RPMI8226 (cell line): Measurements from ENCODE around the gene DTYMK.
"Not testable (repeated sequence)": the region's sequence is repeated elsewhere in the genome, so short reads cannot be mapped to it uniquely, and the experiment has no call there.

Experiments
- DNase-seq: peaks from one replicate; pipeline ENCODE4 v3.0.0-alpha.2; 2015

DTYMK gene

DNA sequence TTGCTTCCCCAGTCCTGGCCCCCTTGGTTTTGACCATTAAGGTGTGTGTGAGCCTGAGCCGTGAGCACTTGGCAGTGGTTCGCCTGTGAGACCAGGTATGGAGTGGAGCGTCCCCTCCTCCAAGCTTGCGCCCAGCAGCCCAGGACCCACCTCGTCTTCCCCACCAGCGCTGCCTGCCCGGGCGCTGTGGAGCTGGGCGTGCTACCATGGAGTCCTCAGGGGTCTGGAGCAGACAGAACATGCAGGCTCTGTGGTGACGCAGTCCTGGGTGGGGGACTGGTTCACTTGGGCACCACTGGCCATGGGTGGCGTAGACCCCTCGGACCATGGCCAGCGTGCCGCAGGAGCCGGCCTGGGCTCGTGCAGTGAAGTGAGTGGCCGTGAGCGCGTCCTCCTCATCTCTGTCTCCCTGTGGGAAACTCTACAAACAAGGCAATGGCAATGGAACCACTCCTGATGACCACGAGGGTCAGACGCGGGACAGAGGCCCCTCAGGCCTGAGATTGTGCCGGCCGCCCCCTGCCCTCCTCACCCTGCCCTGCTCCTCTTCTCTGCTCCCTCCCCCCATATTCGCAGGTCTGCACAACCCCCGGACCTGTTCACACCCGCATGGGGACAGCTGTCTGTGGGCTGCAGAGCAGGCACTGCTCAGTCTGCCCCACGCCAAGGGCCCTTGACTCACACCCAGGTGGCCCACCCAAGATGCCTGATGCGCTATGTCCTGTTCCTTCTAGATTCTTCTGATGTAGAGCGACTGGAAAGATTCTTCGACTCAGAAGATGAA is 15.0 kb downstream of the DTYMK start:
- DNase-seq = no peak

DNA sequence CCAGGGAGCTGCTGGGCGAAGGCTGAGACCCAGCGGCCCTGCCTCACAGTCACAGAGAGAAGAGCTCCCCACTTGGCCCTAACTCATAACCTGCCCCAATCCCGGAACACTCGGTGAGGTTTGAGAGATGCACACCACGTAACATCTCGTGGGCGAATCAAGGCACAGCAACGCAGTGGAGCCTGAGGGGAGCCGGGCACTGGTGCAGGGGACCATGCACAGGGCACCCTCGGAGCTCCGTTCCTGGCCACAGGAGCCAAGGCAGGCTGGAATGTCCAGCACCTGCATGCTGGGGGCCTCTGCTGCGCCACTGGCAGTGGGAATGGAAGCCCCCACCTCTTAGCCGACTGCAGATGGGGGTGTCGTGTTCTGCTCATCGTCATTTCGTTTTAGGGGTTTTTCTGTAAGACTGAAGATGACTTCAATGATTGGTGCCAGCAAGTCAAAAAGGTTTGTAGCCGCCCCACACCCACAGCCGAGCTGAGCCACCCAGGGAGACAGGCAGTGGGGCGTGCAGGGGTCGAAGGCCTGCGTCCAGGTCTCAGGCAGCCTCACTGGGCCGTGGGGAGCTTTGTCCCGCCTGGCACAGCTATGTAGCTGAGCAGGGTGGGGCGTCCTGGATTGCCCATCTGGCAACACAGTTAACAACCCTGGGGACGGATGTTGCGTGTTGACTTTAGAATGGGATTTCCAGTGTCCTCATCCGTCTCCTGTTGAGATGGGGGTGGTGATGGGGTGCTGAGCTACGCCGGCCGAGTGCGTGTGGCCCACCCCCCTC is 16.1 kb downstream of the DTYMK start:
- no peak for DNase-seq

DNA sequence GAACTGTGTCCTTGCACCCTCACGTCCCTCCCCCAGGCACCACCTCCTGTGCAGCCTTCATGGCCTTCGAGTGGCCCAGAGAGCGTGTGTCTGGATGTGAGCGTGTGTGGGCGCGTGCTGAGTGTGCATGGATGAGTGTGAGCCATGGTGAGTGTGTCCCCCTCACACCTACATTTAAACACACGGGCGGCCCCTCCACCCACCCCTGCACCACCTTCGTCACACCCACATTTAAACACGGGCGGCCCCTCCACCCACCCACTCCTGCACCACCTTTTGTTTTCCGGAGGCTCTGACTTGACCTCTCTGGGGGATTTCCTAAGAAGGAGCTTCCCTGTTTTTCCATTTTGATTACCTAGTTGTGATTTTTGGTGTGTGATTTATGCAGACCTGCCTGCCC is 17.8 kb downstream of the DTYMK start:
- DNase-seq = no peak

DNA sequence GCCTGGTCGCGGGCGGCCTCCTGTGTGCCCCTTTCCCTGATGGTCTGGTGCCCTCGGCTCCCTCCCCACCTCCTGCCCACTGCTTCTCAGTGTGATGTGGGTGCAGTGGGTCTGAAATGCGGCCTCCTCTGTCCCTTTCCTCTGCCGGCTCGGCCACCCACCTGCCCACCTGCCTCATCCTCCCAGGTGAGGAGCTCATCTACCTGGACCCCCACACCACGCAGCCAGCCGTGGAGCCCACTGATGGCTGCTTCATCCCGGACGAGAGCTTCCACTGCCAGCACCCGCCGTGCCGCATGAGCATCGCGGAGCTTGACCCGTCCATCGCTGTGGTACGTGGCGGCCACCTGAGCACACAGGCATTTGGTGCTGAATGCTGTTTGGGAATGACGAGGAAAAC is 18.3 kb downstream of the DTYMK start:
- no peak for DNase-seq

DNA sequence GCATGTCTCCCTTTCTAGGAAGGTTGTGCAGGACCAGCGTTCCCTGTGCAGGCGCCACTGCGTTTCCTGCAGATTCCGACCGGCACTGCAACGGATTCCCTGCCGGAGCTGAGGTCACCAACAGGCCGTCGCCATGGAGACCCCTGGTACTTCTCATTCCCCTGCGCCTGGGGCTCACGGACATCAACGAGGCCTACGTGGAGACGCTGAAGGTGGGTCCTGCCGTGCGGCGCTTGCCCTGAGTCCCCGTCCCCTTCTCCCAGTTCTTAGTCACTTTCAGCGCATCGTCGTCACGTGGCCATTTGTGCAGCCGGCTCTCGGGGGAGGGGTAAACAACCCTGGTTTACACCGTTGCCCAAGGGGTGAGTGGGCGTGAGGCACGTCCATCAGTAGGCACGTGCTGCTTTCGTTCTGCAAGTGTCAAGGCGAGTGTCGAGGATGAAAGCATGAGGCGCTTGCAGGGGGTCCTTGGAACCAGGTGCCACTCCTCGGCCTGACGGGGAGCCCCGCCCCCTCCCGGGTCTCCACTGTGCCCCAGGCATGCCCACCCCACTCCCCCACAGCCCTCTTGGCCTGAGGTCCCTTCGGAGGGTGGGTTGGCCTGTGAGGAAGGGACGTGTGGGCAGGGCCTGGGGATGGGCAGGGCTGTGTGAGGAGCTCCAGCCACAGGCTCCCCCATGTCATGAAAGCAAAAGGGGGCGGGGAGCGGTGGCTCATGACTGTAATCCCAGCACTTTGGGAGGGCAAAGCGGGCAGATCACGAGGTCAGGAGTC is 19.8 kb downstream of the DTYMK start:
- no peak for DNase-seq

DNA sequence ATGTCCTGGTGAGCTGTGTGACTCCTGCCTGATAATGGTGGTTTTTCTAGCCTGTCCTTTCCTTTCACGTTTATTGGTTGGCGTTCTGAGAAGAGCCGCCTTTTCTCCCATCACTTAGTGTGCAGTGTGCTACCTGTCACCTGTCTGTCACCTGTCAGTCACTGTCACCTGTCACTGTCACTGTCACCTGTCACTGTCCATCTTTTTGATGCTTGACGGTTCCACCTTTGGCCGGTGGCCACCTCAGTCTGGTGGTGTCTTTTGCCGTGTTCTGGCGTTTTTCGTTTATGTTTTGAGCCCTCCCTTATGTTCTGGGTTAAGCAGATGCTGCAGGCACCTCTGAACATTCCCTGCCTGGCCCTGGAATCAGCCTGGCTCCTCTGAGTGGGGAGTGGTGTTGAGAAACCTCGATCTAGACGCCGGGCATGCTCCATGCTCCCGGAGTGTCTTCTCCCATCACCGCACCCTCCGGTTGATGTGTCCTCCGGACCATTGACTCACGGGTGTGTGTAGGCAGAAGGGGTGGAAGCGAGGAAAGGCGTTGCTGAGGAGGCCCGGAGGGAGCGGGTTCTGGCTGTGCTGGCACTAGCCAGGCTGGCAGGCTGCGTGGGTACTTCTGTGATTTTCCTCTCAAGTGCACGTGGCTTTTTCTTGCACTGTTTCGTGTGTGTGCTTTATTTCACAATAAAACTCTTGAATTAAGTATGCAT is 20.7 kb downstream of the DTYMK start:
- DNase-seq = no peak

DNA sequence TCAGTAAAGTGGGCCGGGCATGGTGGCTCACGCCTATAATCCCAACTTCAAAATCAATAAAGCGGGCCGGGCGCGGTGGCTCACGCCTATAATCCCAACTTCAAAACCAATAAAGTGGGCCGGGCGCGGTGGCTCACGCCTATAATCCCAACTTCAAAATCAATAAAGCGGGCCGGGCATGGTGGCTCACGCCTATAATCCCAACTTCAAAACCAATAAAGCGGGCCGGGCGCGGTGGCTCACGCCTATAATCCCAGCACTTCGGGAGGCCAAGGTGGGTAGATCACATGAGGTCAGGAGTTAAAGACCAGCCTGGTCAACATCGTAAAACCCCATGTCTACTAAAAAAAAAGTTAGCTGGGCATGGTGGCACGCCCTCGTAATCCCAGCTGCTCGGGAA is 23.9 kb downstream of the DTYMK start:
- not testable (repeated sequence) for DNase-seq

DNA sequence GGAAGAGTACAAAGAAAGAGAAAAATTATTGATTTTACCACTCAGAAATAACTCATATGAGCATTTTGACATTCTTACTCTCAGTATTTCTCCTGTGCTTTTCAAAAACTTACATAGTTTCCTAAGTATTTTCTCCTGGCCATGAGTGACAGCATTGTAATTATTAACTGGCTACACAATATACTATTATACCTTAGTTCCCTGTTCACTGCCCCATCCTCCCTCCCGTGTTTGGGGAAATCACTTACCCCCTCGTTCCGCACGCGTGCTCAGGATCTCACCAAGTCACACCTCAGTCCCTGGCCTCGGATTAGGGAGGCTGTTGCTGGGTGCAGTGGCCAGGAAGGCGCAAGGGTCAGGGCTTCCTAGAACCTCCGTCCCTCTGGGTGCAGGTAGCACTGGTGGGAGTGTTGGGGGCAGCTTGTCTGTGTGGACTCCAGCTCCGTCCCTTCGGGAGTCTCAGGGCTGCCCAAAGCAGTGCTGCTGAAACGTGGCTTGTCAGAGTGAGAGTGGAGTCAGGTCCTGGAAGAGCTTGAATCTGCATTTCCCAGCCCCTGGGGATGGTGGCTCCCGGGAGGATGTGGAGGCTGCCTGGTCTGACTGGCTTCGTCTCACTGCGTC is 25.9 kb downstream of the DTYMK start:
- DNase-seq = no peak

DNA sequence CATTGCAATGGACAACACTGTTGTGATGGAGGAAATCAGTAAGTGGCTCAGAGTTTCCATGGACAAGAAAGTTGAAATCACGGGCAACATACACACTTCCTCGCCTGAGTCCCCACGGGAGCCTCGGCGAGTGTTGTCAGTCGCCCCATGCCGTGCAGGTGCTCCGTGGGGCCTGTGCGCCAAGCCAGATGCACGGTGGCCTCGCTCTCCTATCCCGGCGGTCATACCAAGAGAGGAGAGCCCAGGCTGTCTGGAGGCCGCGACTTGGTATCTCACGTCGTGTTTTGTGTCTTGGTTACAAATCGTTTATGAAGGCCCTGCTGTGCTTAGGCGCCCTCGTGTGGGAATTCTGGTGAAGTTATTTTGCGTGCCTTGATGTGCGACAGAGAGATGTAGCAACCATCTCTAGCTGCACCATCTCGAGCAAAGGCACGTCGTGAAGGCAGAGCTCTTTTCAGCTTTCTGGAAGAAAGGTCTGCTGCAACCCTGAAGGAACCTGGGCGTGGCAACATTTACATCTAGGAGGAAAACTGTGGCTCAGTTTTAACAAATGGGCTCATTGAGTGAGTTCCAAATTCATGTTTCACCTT is 27.4 kb downstream of the DTYMK start:
- DNase-seq = no peak

DNA sequence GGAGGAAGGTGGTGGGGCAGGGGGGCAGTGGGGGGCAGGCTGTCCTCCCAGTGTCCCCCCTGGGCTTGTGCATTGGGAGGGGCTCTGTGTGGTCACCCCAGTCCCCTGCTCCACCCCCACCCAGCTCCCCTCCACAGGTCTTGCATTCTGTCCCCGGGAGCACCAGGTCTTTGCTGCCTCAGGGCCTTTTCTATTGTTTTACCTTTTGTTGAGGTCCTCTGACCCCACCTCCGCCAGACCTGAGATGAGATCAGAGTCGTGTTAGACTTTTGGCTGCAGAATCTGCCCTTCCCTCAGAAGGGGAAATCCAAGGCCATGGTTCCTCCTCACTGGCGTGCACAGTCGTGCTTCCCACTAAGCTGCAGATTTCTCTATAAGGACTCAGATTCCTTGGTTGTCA is 28.3 kb downstream of the DTYMK start:
- no peak for DNase-seq

DNA sequence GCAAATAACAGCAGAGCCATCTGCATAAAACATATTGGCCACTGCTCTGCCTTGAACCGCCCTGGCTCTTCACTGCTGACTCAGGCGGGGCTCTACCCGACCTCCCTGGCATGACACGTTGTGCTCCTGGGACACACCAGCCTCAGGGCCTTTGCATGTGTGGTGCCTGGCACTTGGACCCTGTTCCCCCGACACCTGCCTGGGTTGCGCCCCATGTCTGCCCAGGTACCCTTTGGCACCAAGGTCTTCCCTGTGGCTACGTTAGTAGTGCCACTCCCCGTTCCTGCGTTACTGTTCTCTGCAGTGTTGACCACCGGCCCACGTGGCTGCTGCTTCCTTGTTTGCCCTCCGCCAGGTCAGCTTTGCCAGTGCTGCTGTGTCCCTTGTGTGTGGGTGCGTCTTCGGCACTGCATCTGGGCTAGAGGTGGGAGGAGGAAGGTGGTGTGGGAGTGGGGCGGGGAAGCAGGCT is 28.8 kb downstream of the DTYMK start:
- no peak for DNase-seq

DNA sequence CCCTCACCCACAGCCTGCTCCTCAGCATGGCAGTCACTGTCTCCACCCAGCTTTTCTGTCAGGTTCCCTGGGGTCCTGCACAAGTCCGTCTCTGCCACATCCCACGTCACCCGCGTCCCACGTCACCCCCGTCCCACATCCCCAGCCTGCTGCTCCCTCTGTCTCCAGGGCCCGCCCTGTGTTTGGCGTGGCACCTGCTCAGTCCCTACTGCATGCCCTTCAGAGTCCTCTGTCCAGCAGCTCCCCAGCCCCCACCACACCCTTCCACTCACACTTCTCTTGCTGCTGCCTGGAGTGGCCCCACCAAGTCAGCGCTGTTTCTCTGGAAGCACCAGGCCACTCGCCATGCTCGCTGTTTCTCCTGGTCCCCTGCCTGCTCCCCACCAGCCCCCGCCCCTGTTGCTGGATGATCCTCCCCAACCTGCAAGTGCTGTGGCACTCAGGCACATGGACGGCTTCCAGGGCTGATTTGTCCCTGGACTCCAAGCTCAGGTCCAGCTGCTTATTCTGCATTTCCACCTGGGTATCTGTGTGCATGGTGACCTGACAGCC is 30.3 kb downstream of the DTYMK start:
- no peak for DNase-seq

DNA sequence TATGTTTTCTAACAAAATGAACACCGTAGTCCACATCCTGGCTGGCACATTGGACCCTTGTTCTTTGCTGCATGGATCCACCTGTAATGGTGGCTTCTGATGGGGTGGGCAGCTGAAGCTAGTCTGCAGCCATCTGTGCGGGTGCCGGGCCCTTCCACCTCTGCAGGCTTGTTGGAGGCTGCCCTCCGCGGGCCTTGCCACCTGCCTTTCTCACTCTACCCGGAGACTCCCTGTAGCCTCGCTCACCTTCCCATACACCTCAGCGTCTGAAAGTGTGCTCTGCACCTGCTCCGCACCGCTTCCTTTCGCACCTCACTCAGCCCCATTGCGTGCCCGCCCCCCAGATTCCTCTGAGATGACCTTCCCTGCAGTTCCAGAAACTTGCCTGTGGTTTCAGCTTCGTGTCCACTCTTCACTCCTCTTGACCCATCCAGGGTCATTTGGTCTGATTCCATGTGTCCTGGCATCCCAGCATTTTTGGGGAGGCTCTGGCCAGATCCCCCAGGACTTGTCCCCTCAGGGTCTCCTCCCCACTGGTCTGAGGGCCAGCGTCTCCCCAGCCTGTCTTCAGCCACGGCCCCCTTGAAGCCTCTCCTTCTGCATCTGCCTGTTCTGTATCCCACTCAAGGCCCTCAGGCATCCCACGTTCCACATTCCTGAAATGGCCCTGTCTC is 31.0 kb downstream of the DTYMK start:
- DNase-seq = no peak

DNA sequence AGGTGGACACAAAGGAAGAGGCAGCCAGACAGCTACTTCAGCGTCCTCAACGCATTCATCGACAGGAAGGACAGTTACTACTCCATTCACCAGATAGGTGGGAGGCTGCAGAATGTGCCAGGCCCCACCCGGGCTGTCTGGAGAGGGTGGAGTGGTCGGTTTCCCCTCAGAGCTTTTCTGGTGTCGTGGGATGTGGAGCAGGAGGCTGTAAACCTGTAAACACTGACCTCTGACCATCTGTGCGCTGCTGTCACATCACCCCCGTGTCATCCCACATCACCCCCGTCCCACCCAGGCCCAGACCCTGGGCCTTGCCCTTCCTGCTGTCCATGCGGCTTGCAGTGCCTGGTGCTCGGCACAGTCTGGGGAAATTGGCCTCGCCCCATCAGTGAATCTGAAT is 32.1 kb downstream of the DTYMK start:
- DNase-seq = no peak

DNA sequence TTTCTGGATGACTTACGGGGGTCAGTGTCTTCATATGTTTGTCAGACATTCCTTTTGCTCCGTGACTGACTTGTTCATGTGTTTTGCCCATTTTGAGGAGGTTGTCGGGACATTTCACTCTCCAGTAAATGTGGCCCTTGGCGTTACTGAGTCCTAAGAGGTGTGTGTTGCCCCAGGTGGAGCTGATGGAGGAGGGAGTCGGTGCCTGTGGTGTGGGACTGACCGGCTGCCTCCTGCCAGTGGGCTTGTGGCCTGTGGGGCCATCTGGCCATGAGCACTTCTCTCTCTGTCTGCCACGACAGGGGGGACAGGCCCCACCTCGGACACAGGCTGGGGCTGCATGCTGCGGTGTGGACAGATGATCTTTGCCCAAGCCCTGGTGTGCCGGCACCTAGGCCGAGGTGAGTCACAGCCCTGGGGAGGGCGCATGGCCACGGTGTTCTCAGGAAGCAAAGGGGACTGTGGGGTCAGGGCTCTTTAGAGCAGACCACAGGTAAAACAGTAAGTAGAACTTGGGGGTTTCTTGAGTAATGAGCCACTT is 33.3 kb downstream of the DTYMK start:
- no peak for DNase-seq

DNA sequence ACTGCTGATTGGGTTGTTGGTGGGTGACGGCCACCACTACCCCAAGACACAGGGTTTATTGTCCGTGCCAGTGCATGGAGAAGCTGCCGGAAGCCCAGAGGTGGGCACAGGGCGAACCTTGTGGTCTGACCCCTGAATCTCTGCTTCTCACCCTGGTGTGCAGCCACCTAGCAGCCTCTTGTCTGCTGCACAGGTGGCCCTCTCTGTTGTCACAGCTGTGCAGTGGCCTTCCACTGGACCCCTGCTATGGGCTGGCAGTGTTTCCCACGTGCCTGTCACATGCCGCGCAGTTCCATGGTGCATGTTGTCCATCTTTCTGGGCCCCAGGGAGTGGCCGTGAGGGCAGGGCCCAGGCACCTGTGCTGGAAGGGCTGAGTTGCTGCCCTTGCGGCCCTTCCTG is 33.9 kb downstream of the DTYMK start:
- no peak for DNase-seq

DNA sequence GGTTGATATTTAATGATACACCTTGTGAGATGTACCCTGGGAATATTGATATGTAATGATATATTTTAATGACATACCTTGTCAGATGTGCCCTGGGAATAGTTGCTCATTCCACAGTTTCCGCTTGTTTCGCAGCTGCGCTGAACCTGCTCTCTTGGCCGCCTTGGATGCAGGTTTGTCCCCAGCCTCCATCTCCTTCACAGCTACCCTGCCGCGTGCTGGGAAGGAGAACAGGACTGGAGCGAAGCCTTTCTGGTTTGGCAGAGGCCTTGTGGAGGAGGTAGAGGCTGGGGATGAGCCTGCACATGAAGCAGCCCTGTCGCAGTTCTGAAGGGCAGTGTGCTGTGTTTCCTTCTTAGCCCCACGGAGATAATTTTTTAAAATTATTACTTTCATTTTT is 34.5 kb downstream of the DTYMK start:
- DNase-seq = no peak

DNA sequence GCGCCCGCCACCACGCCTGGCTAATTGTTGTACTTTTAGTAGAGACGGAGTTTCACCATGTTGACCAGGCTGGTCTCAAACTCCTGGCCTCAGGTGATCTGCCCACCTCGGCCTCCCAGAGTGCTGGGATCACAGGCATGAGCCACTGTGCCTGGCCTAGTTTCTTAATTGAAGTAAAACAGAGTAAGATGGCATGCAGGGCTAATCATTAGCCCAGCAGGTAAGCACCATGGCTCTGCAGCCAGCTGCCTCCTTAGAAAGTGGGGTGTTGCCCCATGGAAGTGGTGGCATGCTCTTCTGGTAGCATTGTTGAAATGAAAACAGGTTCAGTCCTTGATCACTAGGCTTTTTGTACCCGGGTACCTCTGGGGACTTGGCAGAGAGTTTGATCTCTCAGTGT is 36.7 kb downstream of the DTYMK start:
- no peak for DNase-seq

DNA sequence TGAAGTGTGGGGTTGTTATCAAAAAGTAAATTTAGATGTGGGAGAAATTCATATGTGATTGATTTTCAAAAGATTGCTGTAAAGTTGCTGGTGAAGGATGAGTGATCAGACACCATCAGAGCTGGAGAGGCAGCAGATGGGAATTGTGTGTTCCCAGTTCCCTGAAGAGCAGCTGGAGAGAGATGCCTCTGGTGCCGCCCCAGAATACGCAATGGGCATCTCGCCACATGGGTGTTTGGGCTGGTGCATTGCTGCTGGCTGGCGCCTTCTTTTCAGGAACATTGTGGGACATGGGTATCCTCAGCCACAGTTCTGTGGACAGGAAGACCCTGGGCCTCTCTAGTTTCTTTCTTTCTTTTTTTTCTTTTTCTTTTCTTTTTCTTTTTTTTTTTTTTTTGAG is 37.2 kb downstream of the DTYMK start:
- no peak for DNase-seq

DNA sequence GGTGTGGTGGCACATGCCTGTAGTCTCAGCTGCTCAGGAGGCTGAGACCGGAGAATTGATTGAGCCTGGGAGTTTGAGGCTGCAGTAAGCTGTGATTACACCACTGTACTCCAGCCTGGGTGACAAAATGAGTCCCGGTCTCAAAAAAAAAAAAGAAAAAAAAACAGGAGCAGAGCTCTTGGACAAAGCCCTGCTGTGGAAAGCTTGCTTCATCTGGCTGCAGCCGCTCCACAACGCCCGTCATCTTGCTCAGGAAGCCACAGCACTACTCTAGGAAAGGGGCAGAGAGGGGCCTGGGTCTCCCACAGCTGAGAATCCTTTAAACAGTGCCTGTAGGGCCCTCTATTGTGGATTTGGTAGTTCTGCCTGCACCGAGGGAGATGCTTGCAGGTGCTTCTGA is 38.2 kb downstream of the DTYMK start:
- no peak for DNase-seq
